Hair follicle dermal papilla cell (primary cell): ENCODE data around the gene EPS8. TPM values are rescaled to one million over a fixed set of nuclear protein-coding genes. Genes with fewer than 3 reads are reported as not detected.

Experiments
- small RNA-seq: library from RNA; depleted of rRNA; stranded (forward); fragments of <200 nt; gene quantifications from one replicate; pipeline ENCODE3, GENCODE V24; 2012
- total RNA-seq: library from RNA; depleted of rRNA; stranded (reverse); fragments of >200 nt; gene quantifications from 2 replicates; pipeline ENCODE4 v1.2.3, GENCODE V29; 2012

The EPS8 gene
- 47.2 and 63.9 TPM in 2 replicates for total RNA-seq

GRCh38 chr12:15789220-15790171 is at the start of gene EPS8:
Gene EPS8, minus strand, starts transcription at chr12:15789388. Its CDS starts 106,437 bp downstream, at chr12:15682951.

Small RNAs within 50 kb of the gene (small RNA-seq; reads per million reads assigned to genes)
- gene RNU6-251P, result not detected

Other genes with a start within 250 kb of the EPS8 start
- gene STRAP, start 93.0 kb upstream of the EPS8 start, total RNA-seq, result 54.8 and 94.7 TPM in 2 replicates
- gene DERA, start 121.9 kb upstream of the EPS8 start, total RNA-seq, result 45.9 and 53.4 TPM in 2 replicates